ENCODE results near the gene MAGOHB. TPM values are rescaled to one million over a fixed set of nuclear protein-coding genes. Genes with fewer than 3 reads are reported as not detected.

Gene MAGOHB
- total RNA-seq (2021), result 68.6 and 72.0 TPM in 2 replicates
- percentile 97 among the genes with signal in this experiment for Bru-seq, nascent RNA
- percentile 94 among the genes with signal in this experiment for BruChase-seq, experiment 1, labeled RNA remaining after a 2-hour chase
- BruChase-seq, experiment 2, labeled RNA remaining after a 6-hour chase, result percentile 84 among the genes with signal in this experiment
- long read RNA-seq, transcript MAGOHB-208 (6 exons, 1,057 nt), result minor isoform, 6 of 156 reads
- long read RNA-seq, transcript MAGOHB-201 (5 exons, 2,623 nt), result major isoform, 108 of 156 reads
- long read RNA-seq, partial matches to known transcripts, result 5 of 156 reads
- long read RNA-seq, other reads (novel, unspliced or antisense), result 35 of 156 reads

GRCh38 chr12:10613349-10614055 lies at the start of gene MAGOHB:
Gene MAGOHB, minus strand, starts transcription at chr12:10613609. Its CDS starts 77 bp downstream, at chr12:10613532.
- Histone ChIP-seq H3K4me3 (ENCODE audit: low read depth, low read length, poor library complexity, severe bottlenecking) (peak within 1 kb of the TSS; percentile 77), H3K4me1 (ENCODE audit: insufficient read depth, low read length, poor library complexity, severe bottlenecking) (peaks cover 4% of the 10 kb centered on the region), H3K36me3 (ENCODE audit: insufficient read depth, low read length, poor library complexity, severe bottlenecking) (peaks cover 19% of the 10 kb centered on the region), H3K9me3 (ENCODE audit: low read depth, low read length, poor library complexity, severe bottlenecking) (no peaks in the 10 kb centered on the region), H3K27ac (ENCODE audit: low read depth, low read length, poor library complexity, severe bottlenecking) (peak within 1 kb of the TSS; percentile 90), H3K27me3 (replicated peaks; ENCODE audit: insufficient read depth, low read depth, low read length, poor library complexity) (no peaks in the 10 kb centered on the region)
- intact Hi-C loops (cut with micrococcal nuclease; ENCODE audit: unreplicated experiment), result no loop called here
- DNase-seq (ENCODE audit: low spot score), result peak; percentile 98
- ChIA-PET POLR2A (ENCODE audit: low non-redundant PET) (no interaction called here), CTCF (interaction anchor here (0.7 kb wide), 1 partner anchor 106 kb away, joined by 3 read pairs; no protein-coding TSS in a partner anchor)
- BruUV-seq (replicated peaks), result TSS peak; percentile 100
- TF ChIP-seq, protein P1, sequence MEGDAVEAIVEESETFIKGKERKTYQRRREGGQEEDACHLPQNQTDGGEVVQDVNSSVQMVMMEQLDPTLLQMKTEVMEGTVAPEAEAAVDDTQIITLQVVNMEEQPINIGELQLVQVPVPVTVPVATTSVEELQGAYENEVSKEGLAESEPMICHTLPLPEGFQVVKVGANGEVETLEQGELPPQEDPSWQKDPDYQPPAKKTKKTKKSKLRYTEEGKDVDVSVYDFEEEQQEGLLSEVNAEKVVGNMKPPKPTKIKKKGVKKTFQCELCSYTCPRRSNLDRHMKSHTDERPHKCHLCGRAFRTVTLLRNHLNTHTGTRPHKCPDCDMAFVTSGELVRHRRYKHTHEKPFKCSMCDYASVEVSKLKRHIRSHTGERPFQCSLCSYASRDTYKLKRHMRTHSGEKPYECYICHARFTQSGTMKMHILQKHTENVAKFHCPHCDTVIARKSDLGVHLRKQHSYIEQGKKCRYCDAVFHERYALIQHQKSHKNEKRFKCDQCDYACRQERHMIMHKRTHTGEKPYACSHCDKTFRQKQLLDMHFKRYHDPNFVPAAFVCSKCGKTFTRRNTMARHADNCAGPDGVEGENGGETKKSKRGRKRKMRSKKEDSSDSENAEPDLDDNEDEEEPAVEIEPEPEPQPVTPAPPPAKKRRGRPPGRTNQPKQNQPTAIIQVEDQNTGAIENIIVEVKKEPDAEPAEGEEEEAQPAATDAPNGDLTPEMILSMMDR (conservative IDR thresholded peaks at IDR 0.05; ENCODE audit: low read depth, low read length), result no peak
- no peak for TF ChIP-seq EZH2 (IDR thresholded peaks at IDR 0.05; ENCODE audit: borderline replicate concordance, low read depth, low read length, poor library complexity, severe bottlenecking)

- BruUV-seq (replicated peaks), result no TSS peak
- no peak for DNase-seq (ENCODE audit: low spot score)
- Histone ChIP-seq H3K27ac (ENCODE audit: low read depth, low read length, poor library complexity, severe bottlenecking) (no peak overlapping the region), H3K4me1 (ENCODE audit: insufficient read depth, low read length, poor library complexity, severe bottlenecking) (no peaks in the 10 kb centered on the region), H3K36me3 (ENCODE audit: insufficient read depth, low read length, poor library complexity, severe bottlenecking) (no peaks in the 10 kb centered on the region), H3K9me3 (ENCODE audit: low read depth, low read length, poor library complexity, severe bottlenecking) (peaks cover 9% of the 10 kb centered on the region), H3K4me3 (ENCODE audit: low read depth, low read length, poor library complexity, severe bottlenecking) (no peak overlapping the region), H3K27me3 (replicated peaks; ENCODE audit: insufficient read depth, low read depth, low read length, poor library complexity) (no peaks in the 10 kb centered on the region)
- no peak for TF ChIP-seq EZH2 (IDR thresholded peaks at IDR 0.05; ENCODE audit: borderline replicate concordance, low read depth, low read length, poor library complexity, severe bottlenecking)
- TF ChIP-seq, protein P1 (conservative IDR thresholded peaks at IDR 0.05; ENCODE audit: low read depth, low read length), result no peak
- ChIA-PET CTCF (no interaction called here), POLR2A (ENCODE audit: low non-redundant PET) (no interaction called here)
- intact Hi-C loops (cut with micrococcal nuclease; ENCODE audit: unreplicated experiment), result no loop called here
Measured at GRCh38 chr12:10661338-10661737, 47.9 kb upstream of the MAGOHB start.

DNA sequence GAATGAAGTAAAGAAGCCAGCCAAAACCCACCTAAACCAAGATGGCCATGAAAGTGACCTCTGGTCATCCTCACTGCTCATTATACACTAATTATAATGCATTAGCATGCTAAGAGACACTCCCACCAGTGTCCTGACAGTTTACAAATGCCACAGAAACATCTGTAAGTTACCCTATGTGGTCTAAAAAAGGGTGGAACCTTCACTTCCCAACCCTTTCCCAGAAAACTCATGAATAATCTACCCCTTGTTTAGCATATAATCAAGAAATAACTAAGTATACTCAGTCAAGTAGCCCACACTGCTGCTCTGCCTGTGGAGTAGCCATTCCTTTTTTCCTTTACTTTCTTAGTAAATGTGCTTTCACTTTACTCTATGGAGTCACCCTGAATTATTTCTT lies 40.6 kb upstream of the MAGOHB start:
- Histone ChIP-seq H3K36me3 (ENCODE audit: insufficient read depth, low read length, poor library complexity, severe bottlenecking) (no peaks in the 10 kb centered on the region), H3K9me3 (ENCODE audit: low read depth, low read length, poor library complexity, severe bottlenecking) (peaks cover 9% of the 10 kb centered on the region), H3K4me1 (ENCODE audit: insufficient read depth, low read length, poor library complexity, severe bottlenecking) (peaks cover 4% of the 10 kb centered on the region), H3K27ac (ENCODE audit: low read depth, low read length, poor library complexity, severe bottlenecking) (no peak overlapping the region), H3K4me3 (ENCODE audit: low read depth, low read length, poor library complexity, severe bottlenecking) (no peak overlapping the region), H3K27me3 (replicated peaks; ENCODE audit: insufficient read depth, low read depth, low read length, poor library complexity) (no peaks in the 10 kb centered on the region)
- no TSS peak for BruUV-seq (replicated peaks)
- CTCF ChIA-PET, result no interaction called here
- TF ChIP-seq, protein P1 (conservative IDR thresholded peaks at IDR 0.05; ENCODE audit: low read depth, low read length), result no peak
- TF ChIP-seq EZH2 (IDR thresholded peaks at IDR 0.05; ENCODE audit: borderline replicate concordance, low read depth, low read length, poor library complexity, severe bottlenecking), result no peak
- POLR2A ChIA-PET (ENCODE audit: low non-redundant PET), result no interaction called here
- DNase-seq (ENCODE audit: low spot score), result no peak
- intact Hi-C loops (cut with micrococcal nuclease; ENCODE audit: unreplicated experiment), result no loop called here
